BJ (cell line): ENCODE data around the gene DPY19L3. TPM values are rescaled to one million over a fixed set of nuclear protein-coding genes. Genes with fewer than 3 reads are reported as not detected.

ENCODE experiments used
- CTCF ChIA-PET: fragments of 350-600 bp; formaldehyde crosslinking; extraction: SDS; loops from one replicate; lab custom pipeline; 2021; ENCODE audit warnings: antibody characterized with exemption, inconsistent platforms; lab: Yijun Ruan, JAX
- POLR2A ChIA-PET: fragments of 300-600 bp; sonication (Branson Sonifier 250); formaldehyde crosslinking; extraction: SDS; loops from one replicate; lab custom pipeline; 2021; ENCODE audit warnings: antibody characterized with exemption; lab: Charles Lee
- DNase-seq: peaks from one replicate; pipeline ENCODE4 v3.0.0-alpha.2; 2011; ENCODE audit warnings: low read depth
- H3K27me3 ChIP-seq: 2 replicates; pipeline ENCODE4 v1.6.0; 2011; ENCODE audit warnings: low read length; ENCODE audit not compliant: control insufficient read depth, insufficient read depth
- H3K36me3 ChIP-seq: 2 replicates; pipeline ENCODE4 v1.5.1; 2011; ENCODE audit warnings: low read length; ENCODE audit not compliant: control insufficient read depth, insufficient read depth
- H3K4me3 ChIP-seq: 2 replicates; pipeline ENCODE4 v1.5.1; 2011; ENCODE audit warnings: low read depth, mild to moderate bottlenecking, control low read depth, low read length
- CTCF ChIP-seq: IDR thresholded peaks from 2 replicates; pipeline ENCODE4 v1.5.1; 2011; ENCODE audit warnings: low read depth, mild to moderate bottlenecking, control low read depth, inconsistent platforms, low read length, moderate library complexity; ENCODE audit not compliant: insufficient read depth
- polyA plus RNA-seq: library from polyadenylated mRNA; depleted of rRNA; stranded (reverse); fragments of >200 nt; gene quantifications from 2 replicates; pipeline ENCODE4 v1.2.3, GENCODE V29; 2011

The DPY19L3 gene
- polyA plus RNA-seq, 1 experiment: 31.9 TPM

GRCh38 chr19:32460476-32460875 lies 54.9 kb downstream of the DPY19L3 start:
- ChIA-PET POLR2A (no interaction called here), CTCF (interaction anchor here (1.0 kb wide), 1 partner anchor 13 kb away, joined by 3 read pairs; no protein-coding TSS in a partner anchor)
- TF ChIP-seq CTCF: no peak
- Histone ChIP-seq H3K36me3 (0 out of 2 replicates have a peak, but pooled peaks cover 1% of the 10 kb centered on the region), H3K27me3 (no peaks in the 10 kb centered on the region), H3K4me3 (no peak overlapping the region)
- no peak for DNase-seq

DNA sequence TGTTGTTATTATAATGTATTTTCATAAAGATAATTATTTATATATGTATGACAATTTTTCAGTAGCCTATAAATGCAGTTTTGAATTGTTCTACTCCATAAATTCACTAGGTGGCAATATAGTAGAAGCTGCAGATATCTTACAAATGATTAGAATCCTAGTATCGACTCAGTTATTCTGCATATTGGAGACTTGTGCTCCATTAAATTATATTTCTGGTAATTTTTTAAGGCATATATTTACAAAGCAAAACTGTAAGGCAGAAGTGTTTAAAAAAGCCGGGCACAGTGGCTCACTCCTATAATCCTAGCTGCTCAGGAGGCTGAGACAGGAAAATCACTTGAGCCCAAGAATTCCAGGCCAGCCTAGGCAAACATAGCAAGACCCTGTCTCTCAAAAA lies 58.7 kb downstream of the DPY19L3 start:
- CTCF ChIA-PET: interaction anchor here (0.8 to 4.3 kb wide), 8 partner anchors 9 to 125 kb away, joined by 3 to 19 read pairs (median 4); no protein-coding TSS in a partner anchor

DNA sequence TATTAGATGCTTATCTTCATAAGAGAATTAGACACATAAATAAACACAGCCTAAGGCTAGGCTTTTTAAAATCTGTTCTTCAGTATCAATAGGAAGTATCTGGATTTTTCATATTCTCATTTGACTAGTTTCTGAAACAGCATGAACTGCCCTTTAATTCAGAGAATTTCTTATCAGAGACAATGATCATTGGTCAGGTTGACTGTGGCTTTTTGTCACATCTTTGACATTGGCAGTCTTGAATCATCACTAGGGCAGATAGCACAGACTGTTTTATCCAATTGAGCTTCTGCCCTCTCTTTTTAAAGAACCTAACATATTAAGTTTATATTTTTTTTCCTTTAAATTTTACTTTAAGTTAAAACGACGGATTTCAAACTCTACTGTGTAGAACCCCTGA lies 59.6 kb downstream of the DPY19L3 start:
- TF ChIP-seq CTCF: no peak
- ChIA-PET CTCF (interaction anchor here (0.8 to 4.3 kb wide), 5 partner anchors 9 to 126 kb away, joined by 3 to 19 read pairs (median 4); no protein-coding TSS in a partner anchor), POLR2A (no interaction called here)
- Histone ChIP-seq H3K4me3 (no peak overlapping the region), H3K27me3 (no peaks in the 10 kb centered on the region), H3K36me3 (no peaks in the 10 kb centered on the region)
- DNase-seq: no peak

More for the DNA sequence above, 58.7 kb downstream of the DPY19L3 start:
- Histone ChIP-seq H3K4me3 (no peak overlapping the region), H3K36me3 (no peaks in the 10 kb centered on the region), H3K27me3 (no peaks in the 10 kb centered on the region)
- no peak for DNase-seq
- POLR2A ChIA-PET: no interaction called here
- peak; percentile 23; the same call in 1 of the 2 replicates for TF ChIP-seq CTCF

GRCh38 chr19:32469795-32470194 lies 64.2 kb downstream of the DPY19L3 start:
- no peaks in the 10 kb centered on the region for H3K36me3 ChIP-seq
- CTCF ChIA-PET: interaction anchor here (1.3 kb wide), 1 partner anchor 17 kb away, joined by 4 read pairs; no protein-coding TSS in a partner anchor
- H3K27me3 ChIP-seq: no peaks in the 10 kb centered on the region
- POLR2A ChIA-PET: no interaction called here
- no peak for TF ChIP-seq CTCF
- no peak overlapping the region for H3K4me3 ChIP-seq
- DNase-seq: no peak

DNA sequence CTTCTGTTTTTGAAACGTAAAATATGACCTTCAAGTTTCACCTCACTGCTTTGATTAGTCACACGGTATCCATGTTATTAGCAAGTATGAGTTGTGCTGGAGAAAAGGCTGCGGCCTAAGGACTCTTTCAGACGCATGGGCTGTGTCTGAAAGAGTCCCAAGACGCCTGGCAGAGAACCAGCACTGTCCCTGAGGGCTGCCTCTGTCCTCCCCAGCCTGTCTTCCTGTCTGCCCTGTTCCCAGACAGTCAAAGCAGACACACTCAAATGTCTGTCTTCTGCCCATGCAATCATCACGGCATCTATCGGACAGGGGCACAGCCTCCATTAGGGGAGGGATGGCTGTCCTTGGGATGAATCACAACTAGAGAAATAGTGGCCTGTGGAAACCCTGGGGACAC lies 65.5 kb downstream of the DPY19L3 start:
- CTCF ChIA-PET: no interaction called here
- no peak for DNase-seq
- Histone ChIP-seq H3K36me3 (no peaks in the 10 kb centered on the region), H3K4me3 (no peak overlapping the region), H3K27me3 (no peaks in the 10 kb centered on the region)
- TF ChIP-seq CTCF: no peak
- POLR2A ChIA-PET: no interaction called here
